Tibial nerve (tissue), 3 donors: ENCODE data around the gene GALNT18.

Experiments used
- POLR2A ChIP-seq, 2 donors: fragments of 450-650 bp; IDR thresholded peaks; one replicate each; pipeline ENCODE4 v1.6.1; 2017; ENCODE audit warnings: antibody characterized with exemption in 2 of 2, mild to moderate bottlenecking in 2 of 2, moderate library complexity in 2 of 2
- TF ChIP-seq, protein P1 (sequence below), 5 experiments: fragments of 200-600 bp in 3 of 5; fragments of 450-650 bp in 2 of 5; sonication (generic) in 3 of 5; IDR thresholded peaks; one replicate each; pipeline ENCODE4 v1.5.1; 2016 to 2019; ENCODE audit warnings: antibody characterized with exemption in 5 of 5, mild to moderate bottlenecking in 3 of 5, moderate library complexity in 2 of 5

DNA sequence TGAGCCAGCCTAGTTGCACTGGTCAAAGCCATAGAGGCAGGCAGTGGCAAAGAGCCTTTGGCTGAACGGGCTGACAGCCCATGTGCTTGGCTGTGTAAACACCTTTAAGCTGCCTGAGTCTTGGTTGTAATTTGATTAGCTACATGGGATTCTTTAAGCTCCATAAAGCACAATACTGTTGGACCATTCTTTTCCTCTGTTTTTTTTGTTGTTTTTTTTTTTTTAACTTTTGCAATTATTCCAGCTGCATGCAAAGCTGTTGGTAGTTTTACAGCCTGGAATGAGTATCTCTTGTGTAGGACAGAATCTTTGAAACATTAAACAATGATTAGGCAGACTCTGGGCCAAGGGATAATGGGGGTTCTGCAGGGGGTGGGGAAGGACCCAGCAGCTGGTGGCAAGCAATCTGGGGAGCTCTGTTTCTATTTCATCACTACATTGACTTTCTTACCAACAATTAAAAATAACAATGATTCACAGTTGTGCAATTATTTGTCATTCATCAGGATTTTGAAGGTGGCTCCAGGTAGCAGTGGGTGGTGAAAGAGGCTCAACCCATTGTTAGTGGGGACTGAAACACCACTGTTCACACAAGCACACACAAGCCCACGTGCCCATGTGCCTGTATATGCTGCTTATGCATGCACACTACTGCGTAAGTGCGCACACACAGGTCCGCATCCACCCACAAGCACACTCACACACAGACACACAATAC lies 199.2 kb downstream of the GALNT18 start:
- no peak for TF ChIP-seq POLR2A (IDR thresholded peaks at IDR 0.05)
- TF ChIP-seq, protein P1, sequence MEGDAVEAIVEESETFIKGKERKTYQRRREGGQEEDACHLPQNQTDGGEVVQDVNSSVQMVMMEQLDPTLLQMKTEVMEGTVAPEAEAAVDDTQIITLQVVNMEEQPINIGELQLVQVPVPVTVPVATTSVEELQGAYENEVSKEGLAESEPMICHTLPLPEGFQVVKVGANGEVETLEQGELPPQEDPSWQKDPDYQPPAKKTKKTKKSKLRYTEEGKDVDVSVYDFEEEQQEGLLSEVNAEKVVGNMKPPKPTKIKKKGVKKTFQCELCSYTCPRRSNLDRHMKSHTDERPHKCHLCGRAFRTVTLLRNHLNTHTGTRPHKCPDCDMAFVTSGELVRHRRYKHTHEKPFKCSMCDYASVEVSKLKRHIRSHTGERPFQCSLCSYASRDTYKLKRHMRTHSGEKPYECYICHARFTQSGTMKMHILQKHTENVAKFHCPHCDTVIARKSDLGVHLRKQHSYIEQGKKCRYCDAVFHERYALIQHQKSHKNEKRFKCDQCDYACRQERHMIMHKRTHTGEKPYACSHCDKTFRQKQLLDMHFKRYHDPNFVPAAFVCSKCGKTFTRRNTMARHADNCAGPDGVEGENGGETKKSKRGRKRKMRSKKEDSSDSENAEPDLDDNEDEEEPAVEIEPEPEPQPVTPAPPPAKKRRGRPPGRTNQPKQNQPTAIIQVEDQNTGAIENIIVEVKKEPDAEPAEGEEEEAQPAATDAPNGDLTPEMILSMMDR (IDR thresholded peaks at IDR 0.05), result no peak
